CD4-positive, alpha-beta T cell (primary cell): Measurements from ENCODE around the gene HOXD1. TPM values are rescaled to one million over a fixed set of nuclear protein-coding genes. Genes with fewer than 3 reads are reported as not detected.

Experiments
- ATAC-seq: fragments of 200-7000 bp; cut with Tn5 transposase; one replicate; pipeline ENCODE4 v1.10.0; 2022; ENCODE audit warnings: mild to moderate bottlenecking; ENCODE audit not compliant: poor library complexity
- CTCF ChIA-PET: fragments of 350-600 bp; sonication (Branson Sonifier 250); formaldehyde crosslinking; loops from one replicate; lab custom pipeline; 2021; ENCODE audit warnings: antibody characterized with exemption, inconsistent platforms; lab: Charles Lee
- POLR2A ChIA-PET: fragments of 350-600 bp; sonication (Branson Sonifier 250); formaldehyde crosslinking; loops from one replicate; lab custom pipeline; 2021; ENCODE audit warnings: antibody characterized with exemption, inconsistent platforms; lab: Charles Lee
- DNase-seq, 14 experiments: peaks; one replicate each; pipeline ENCODE4 v3.0.0-alpha.2; 2013 to 2020; ENCODE audit warnings: mixed read lengths in 2 of 14
- H3K27ac ChIP-seq, 2 donors: one replicate each; pipeline versions ENCODE4 v1.5.1 to v1.7.0; 2013; ENCODE audit warnings: low read length in 2 of 2, low read depth in 1 of 2, mild to moderate bottlenecking in 1 of 2
- H3K27me3 ChIP-seq, 2 experiments: 1 replicate in 1 of 2; 2 replicates in 1 of 2; pipeline versions ENCODE4 v1.6.1 to v1.7.0; 2013; ENCODE audit warnings: low read length in 2 of 2, control low read depth in 1 of 2, mild to moderate bottlenecking in 1 of 2, moderate library complexity in 1 of 2; ENCODE audit not compliant: insufficient read depth in 2 of 2, control insufficient read depth in 1 of 2
- H3K36me3 ChIP-seq: one replicate; pipeline ENCODE4 v1.6.1; 2013; ENCODE audit warnings: low read length, control low read depth; ENCODE audit not compliant: insufficient read depth
- H3K4me1 ChIP-seq: one replicate; pipeline ENCODE4 v1.6.1; 2013; ENCODE audit warnings: low read length, control low read depth; ENCODE audit not compliant: insufficient read depth
- H3K4me3 ChIP-seq: one replicate; pipeline ENCODE4 v1.5.1; 2013; ENCODE audit warnings: mild to moderate bottlenecking, low read length, moderate library complexity
- H3K9me3 ChIP-seq, 2 experiments: 1 replicate in 1 of 2; 2 replicates in 1 of 2; pipeline versions ENCODE4 v1.6.1 to v1.7.0; 2013; ENCODE audit warnings: low read length in 2 of 2, mild to moderate bottlenecking in 2 of 2, control low read depth in 1 of 2, moderate library complexity in 1 of 2; ENCODE audit not compliant: control insufficient read depth in 1 of 2, insufficient read depth in 1 of 2
- H3K27ac Mint-ChIP-seq: one replicate; pipeline ENCODE4 v1.8.0; 2020; ENCODE audit warnings: mixed read lengths
- H3K27me3 Mint-ChIP-seq: one replicate; pipeline ENCODE4 v1.8.0; 2021; ENCODE audit warnings: mixed read lengths
- H3K36me3 Mint-ChIP-seq: one replicate; pipeline ENCODE4 v1.8.0; 2021; ENCODE audit warnings: low read depth, mixed read lengths
- H3K4me1 Mint-ChIP-seq: one replicate; pipeline ENCODE4 v1.8.0; 2021; ENCODE audit warnings: low read depth, mixed read lengths
- H3K4me3 Mint-ChIP-seq: one replicate; pipeline ENCODE4 v1.8.0; 2020; ENCODE audit warnings: mild to moderate bottlenecking, mixed read lengths
- H3K9me3 Mint-ChIP-seq: one replicate; pipeline ENCODE4 v1.8.0; 2020; ENCODE audit warnings: mixed read lengths
- CTCF ChIP-seq: fragments of 200-600 bp; IDR thresholded peaks from one replicate; pipeline ENCODE4 v1.8.0; 2022; ENCODE audit warnings: antibody characterized with exemption, mild to moderate bottlenecking
- intact Hi-C, 2 experiments: fragments of 100-400 bp; cut with DNase I in 1 of 2; cut with micrococcal nuclease in 1 of 2; formaldehyde crosslinking; loops; one replicate each; pipeline versions ENCODE4 v1.15.1 to v1.9.0; 2023 to 2025; cut with DNase I, micrococcal nuclease
- total RNA-seq, 174 experiments: library from RNA in 2 of 174; stranded (reverse) in 2 of 174; gene quantifications; one replicate each; pipeline ENCODE4 v1.2.3 and lab custom pipeline; 2021 to 2026

The HOXD1 gene
- total RNA-seq, 2 experiments from 2014 or later = not detected

- DNase-seq (no peak), ATAC-seq (no peak)
- Histone ChIP-seq H3K4me3 (no peak overlapping the region), H3K36me3 (no peaks in the 10 kb centered on the region), H3K9me3 (peaks cover 5 to 6% of the 10 kb centered on the region in 2 experiments), H3K4me1 (no peaks in the 10 kb centered on the region), H3K27ac (no peak overlapping the region), H3K27me3 (peaks cover 9 to 15% of the 10 kb centered on the region in 2 experiments)
- no peak overlapping the region for H3K4me3 Mint-ChIP-seq
- no peak for TF ChIP-seq CTCF
- POLR2A ChIA-PET = interaction anchor here (0.6 kb wide), 1 partner anchor 552 kb away, joined by 3 read pairs; no protein-coding TSS in a partner anchor
- H3K27me3 Mint-ChIP-seq = peaks cover 47% of the 10 kb centered on the region
- intact Hi-C loops = no loop called here
- no peaks in the 10 kb centered on the region for H3K4me1 Mint-ChIP-seq
- CTCF ChIA-PET = no interaction called here
- H3K27ac Mint-ChIP-seq = no peak overlapping the region
- H3K9me3 Mint-ChIP-seq = no peaks in the 10 kb centered on the region
- no peaks in the 10 kb centered on the region for H3K36me3 Mint-ChIP-seq
Measured at GRCh38 chr2:176205126-176205525, 16.7 kb downstream of the HOXD1 start.

- Histone ChIP-seq H3K9me3 (peaks cover 5 to 6% of the 10 kb centered on the region in 2 experiments), H3K4me1 (no peaks in the 10 kb centered on the region), H3K36me3 (no peaks in the 10 kb centered on the region), H3K4me3 (no peak overlapping the region), H3K27ac (no peak overlapping the region), H3K27me3 (peaks cover 9 to 13% of the 10 kb centered on the region in 2 experiments)
- Mint-ChIP-seq H3K27ac (no peak overlapping the region), H3K4me3 (no peak overlapping the region), H3K36me3 (no peaks in the 10 kb centered on the region), H3K4me1 (no peaks in the 10 kb centered on the region), H3K9me3 (no peaks in the 10 kb centered on the region), H3K27me3 (peaks cover 50% of the 10 kb centered on the region)
- no peak for DNase-seq
- intact Hi-C loops = no loop called here
- CTCF ChIA-PET = no interaction called here
- no peak for ATAC-seq
- POLR2A ChIA-PET = no interaction called here
- no peak for TF ChIP-seq CTCF
Measured at GRCh38 chr2:176206136-176206535, 17.7 kb downstream of the HOXD1 start.

- Mint-ChIP-seq H3K9me3 (no peaks in the 10 kb centered on the region), H3K27ac (no peak overlapping the region), H3K36me3 (no peaks in the 10 kb centered on the region), H3K27me3 (peaks cover 52% of the 10 kb centered on the region), H3K4me3 (no peak overlapping the region), H3K4me1 (no peaks in the 10 kb centered on the region)
- POLR2A ChIA-PET = no interaction called here
- TF ChIP-seq CTCF = no peak
- H3K27me3 ChIP-seq = peaks cover 9 to 13% of the 10 kb centered on the region in 2 experiments
- no peak overlapping the region for H3K27ac ChIP-seq
- intact Hi-C loops = no loop called here
- peaks cover 5 to 6% of the 10 kb centered on the region in 2 experiments for H3K9me3 ChIP-seq
- CTCF ChIA-PET = no interaction called here
- no peak overlapping the region for H3K4me3 ChIP-seq
- DNase-seq (no peak), ATAC-seq (no peak)
- H3K4me1 ChIP-seq = no peaks in the 10 kb centered on the region
- H3K36me3 ChIP-seq = no peaks in the 10 kb centered on the region
Measured at GRCh38 chr2:176206682-176207081, 18.2 kb downstream of the HOXD1 start.
